Fibroblast of skin of scalp (primary cell): Measurements from ENCODE around the gene CEP85L.

ENCODE experiments used
- DNase-seq: peaks from one replicate; pipeline ENCODE4 v3.0.0-alpha.2; 2013

The CEP85L gene

DNA sequence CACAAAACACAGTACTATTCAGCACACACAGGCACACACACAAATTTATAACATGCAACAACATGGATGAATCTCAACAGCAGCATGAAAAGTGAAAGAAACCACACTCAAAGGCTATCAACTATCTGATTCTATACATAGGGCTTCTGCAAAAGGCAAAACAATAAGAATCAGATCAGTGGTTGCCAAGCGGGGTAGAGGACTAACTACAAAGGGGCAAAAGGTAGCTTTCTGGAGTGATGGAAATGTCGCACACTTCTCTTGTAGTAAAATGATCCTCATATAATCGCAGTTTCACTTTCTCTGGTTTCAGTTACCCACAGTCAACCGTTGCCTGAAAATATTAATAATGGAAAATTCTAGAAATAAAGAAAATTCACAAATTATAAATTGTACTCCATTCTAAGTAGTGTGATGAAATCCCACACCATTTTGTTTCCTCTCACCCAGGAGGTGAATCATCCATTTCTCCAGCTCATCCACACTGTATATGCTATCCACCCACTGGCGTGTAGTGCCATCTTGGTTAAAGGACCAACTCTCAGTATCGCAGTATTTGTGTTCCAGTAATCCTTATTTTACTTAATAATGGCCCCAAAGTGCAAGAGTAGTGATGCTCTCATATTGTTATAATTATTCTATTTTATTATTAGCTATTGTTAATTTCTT lies 116.1 kb downstream of the CEP85L start:
- DNase-seq = no peak

DNA sequence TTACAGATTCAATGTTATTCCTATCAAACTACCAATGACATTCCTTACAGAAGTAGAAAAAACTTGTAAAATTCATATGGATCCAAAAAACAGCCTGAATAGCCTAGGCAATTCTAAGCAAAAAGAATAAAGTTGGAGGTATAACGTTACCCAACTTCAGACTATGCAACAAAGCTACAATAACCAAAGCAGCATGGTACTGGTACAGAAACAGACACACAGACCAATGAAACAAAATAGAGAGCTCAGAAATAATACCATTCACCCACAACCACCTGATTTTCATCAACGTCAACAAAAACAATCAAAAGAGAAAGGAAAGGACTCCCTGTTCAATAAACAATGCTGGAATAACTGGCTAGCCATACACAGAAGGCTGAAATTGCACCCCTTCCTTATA lies 120.4 kb downstream of the CEP85L start:
- no peak for DNase-seq

- DNase-seq = no peak
Measured at GRCh38 chr6:118529756-118530155, 121.6 kb downstream of the CEP85L start.

GRCh38 chr6:118528129-118528528 lies 123.3 kb downstream of the CEP85L start:
- DNase-seq = no peak

DNA sequence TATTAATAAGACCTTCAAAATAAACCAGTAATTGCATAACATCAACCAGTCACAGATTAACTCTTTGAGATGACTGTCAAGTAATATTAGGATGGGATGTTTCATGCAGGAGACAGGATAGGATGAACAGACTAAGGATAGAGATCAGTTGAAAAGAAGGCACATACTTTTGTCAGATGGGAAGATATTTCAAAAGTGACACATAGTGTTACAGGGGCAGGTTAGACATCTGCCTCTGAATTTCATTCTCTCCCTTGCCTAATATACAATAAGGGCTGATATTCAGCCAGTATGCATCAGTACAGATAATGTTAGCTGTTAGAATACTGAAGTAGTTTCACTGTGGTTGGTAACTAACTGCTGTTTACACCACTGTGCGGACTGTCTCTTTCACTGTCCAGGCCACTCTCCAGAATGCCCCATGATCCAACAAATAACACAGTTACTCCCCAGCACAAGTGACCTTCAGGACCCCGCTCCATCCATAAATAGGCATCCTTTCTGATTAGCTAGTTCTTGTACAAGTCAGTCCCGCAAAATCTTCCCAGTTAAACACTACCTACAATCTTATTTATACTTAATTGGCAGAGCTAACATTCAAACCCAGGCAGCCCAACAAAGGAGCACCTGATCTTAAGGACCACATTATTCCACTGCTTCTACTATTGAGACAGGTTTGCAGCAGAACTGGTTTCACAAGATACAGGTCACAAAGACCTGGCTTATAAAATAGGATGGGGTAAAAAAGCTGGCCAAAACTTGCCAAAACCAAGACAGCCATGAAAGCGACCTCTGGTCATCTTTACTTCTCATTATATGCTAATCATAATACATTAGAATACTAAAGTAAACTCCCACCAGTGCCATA lies 125.2 kb downstream of the CEP85L start:
- no peak for DNase-seq

- DNase-seq = no peak
Measured at GRCh38 chr6:118524686-118525085, 126.7 kb downstream of the CEP85L start.

DNA sequence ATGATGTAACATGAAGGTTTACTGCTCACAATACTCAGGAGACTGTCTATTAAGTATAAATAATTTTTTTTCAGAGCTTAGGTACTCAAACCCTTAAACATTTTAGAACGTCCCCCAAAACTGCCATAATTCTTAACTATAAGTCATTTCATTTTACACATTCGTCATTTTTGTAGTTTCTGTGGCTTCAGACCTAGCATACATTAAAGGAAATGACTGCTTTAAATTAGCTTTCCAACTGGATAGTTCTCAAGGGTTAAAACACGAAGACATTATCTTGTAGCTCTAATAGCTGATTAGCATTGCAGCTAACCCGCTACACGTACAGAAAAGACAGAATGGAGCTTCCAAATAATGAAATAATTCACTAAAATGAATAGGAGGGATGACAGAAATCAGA lies 128.2 kb downstream of the CEP85L start:
- DNase-seq = no peak

- no peak for DNase-seq
Measured at GRCh38 chr6:118522422-118522821, 129.0 kb downstream of the CEP85L start.

- DNase-seq = no peak
Measured at GRCh38 chr6:118514689-118515088, 136.7 kb downstream of the CEP85L start.

DNA sequence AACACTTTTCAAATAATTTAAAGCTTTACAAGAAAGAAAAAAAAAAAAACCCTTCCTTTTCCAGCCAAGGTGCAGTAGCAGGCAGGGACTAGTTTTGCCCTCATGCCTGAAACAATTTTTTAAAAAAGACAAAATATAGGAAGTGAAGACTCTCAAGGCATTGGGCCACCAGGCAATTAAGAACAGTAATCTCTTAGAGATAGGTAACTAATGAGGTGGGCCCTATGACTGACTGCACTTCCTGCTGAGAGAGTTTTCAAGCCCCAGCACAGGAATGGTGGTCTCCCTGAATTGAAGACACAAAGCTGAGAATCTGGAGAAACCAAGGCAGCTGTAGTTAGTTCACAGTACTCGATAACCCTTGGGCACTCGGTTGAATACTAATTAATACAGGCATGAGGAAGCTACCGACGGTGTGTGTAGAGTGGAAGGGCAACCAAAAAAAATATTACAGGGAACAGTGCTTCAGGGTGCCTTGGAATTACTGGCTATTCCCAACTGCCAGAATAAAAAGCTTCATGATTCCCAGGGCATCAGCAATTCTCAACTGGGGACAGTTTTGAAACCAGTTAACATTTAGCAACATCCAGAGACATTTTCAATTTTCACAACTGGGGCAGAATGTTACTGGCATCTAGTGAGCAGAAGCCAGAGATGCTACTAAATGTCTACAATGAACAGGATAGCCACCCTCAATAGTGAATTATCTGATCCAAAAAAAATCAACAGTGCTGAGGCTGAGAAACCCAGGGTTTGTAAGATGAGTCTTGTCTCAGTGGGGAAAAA lies 139.3 kb downstream of the CEP85L start:
- DNase-seq = no peak

DNA sequence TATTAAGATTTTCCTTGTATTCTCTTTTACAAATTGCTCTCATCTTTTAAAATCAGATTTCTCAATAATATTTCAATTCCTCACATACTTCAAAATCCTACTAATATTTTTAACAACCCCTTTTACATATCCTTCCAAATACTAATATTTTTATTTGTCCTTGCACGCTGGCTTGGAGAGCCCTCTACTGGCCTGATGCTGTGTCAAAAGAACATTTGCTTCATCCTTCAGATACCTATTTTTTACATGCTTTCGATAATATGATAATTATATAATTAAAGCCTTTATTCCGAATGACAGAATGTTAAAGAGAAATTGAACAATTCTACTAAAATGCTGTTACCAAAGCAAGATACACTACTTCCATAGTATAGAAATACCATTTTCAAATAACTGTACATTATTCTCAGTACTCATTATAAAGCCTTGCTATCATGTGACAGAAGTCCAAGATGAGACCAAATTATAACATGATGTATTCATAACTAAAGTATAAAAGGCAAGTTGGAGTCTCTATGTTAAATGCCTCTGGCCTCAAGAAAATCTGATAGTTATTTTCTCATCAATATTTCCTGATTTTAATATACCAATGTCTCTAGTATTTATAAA lies 142.3 kb downstream of the CEP85L start:
- peak; percentile 39 for DNase-seq

GRCh38 chr6:118507636-118508035 lies 143.8 kb downstream of the CEP85L start:
- no peak for DNase-seq

GRCh38 chr6:118506071-118506638 lies 145.2 kb downstream of the CEP85L start:
- DNase-seq = no peak

DNA sequence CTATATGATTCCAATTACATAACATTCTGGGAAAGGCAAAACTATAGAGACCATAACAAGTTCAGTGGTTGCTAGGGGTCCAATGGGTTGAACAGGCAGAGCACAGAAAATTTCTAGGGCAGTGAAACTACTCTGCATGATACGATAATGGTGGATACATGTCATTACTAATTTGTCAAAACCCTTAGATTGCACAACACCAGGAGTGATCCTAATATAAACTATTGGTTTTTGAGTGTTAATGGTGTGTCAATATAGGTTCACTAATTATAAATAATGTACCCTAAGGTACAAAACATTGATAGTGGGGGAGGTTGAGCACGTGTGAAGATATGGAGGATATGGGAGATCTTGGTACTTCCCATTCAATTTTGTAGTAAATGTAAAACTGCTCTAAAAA lies 145.7 kb downstream of the CEP85L start:
- no peak for DNase-seq

DNA sequence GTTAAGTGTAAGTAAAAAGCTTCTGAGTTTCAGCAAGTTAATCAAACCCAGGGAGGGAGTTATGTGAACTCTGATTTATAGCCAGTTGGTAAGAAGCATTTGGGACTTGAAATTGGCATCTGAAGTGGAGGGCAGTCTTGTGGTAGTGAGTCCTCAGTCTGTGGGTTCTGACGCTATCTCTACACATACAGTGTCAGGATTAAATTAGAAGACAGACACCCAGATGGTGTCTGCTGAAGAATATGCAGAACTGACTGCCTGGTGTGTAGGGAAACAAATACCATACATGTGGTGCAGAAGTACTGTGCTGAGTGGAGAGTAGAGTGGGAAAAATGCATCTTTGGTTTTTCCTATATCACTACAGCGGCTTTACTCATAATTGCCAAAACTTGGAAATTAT lies 146.8 kb downstream of the CEP85L start:
- no peak for DNase-seq

- DNase-seq = no peak
Measured at GRCh38 chr6:118502169-118502568, 149.2 kb downstream of the CEP85L start.

GRCh38 chr6:118501765-118502164 lies 149.6 kb downstream of the CEP85L start:
- DNase-seq = no peak

DNA sequence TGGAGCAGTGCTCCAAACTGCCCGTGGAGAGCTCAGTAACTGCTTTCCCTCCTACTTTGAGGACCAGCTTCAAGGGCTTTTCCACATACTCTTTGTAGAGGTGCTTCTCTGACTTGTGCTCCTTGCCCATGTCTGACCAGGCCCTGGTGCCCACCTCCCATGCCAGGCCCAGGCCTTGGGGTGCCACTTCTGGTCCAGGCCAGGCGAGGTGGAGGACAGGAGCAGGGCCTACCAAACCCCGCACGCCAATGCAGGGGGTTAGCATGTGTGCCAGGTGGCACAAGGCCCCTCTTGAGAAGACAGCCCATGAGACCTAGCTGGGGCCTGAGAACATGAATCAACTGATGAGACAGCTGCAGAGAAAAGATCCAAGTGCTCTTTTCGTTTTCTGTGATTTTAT lies 150.3 kb downstream of the CEP85L start:
- no peak for DNase-seq

DNA sequence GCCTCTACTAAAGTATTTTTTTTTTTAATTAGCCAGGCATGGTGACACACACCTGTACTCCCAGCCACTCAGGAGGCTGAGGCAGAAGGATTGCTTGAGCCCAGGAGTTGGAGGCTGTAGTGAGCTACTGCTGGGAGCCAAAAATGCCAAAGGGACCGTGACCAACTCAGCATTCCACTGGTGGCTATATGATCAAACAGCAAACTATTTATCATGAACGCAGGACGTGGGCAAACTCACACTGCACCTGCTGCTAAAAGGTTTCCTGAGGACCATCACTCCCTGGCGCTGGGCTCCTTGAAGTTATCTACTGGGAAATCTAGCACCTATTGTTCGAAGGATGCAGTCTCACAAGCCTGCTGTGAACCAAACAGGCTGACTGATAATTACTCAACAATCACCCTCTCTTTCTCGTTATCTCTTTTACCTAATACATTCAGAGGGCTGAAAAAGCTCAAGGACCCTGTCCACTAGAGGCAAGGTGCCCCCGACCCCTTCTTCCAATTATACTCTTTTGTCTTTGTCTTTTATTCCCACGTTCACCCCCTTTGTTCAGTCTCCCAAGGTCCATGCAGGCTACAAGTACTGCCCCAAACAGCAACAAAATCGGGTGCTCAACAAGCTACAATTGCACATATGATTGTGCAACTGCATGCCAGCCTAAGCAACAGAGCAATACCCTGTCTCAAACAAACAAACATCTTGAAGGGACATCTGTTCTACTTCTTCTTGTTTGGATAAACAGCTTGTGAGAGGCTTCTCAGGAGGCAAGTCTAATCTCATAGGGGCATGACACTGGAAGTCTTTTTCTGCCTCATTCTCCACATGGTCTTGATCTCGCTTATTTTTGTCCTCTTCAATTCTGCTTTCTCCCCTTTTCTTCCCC lies 151.0 kb downstream of the CEP85L start:
- DNase-seq = no peak

GRCh38 chr6:118495485-118496280 lies 155.7 kb downstream of the CEP85L start:
- peak; percentile 29 for DNase-seq

GRCh38 chr6:118494091-118494490 lies 157.3 kb downstream of the CEP85L start:
- DNase-seq = peak; percentile 57
